Measurements from ENCODE around the gene PDZRN3. TPM values are rescaled to one million over a fixed set of nuclear protein-coding genes. Genes with fewer than 3 reads are reported as not detected.

PDZRN3 gene
- polyA plus RNA-seq, 1 of the 3 experiments (the other 2 are of a cell fraction), result 10.3 TPM

DNA sequence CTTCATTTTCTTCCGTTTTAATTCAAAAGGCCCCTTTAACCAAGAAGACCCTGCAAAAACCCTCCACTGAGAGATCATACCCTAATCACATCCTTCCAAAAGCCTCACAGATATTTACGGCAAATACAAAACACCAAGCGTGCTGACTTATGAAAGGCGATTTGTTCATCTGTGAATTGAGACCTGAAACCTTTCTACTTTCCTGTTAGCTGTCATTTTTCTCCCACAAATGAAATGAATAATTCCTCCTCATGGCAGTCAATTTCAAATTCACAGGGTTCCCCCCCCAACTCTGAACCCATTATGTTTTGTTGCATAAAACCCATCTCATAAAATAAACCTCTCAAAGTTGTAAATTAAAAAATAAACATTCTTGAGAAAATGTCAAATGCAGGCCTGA is 149.6 kb downstream of the PDZRN3 start:
- H3K9me3 ChIP-seq, result no peaks in the 10 kb centered on the region
- peak overlapping the region in 1 of 2 experiments; percentile 99; a peak in 1 of 4 replicates for H3K27ac ChIP-seq (ENCODE audit: low read depth in 2 of 2, low read length in 1 of 2)
- no peaks in the 10 kb centered on the region for H3F3A ChIP-seq (replicated peaks; ENCODE audit: insufficient read depth)
- ChIA-PET POLR2A (no interaction called here), CTCF (interaction anchor here (1.9 kb wide), 1 partner anchor 11 kb away, joined by 4 read pairs; no protein-coding TSS in a partner anchor)
- 89% methylated on average over 4 of the region's 4 CpGs for WGBS (ENCODE audit: low lambda C conversion rate)
- H3K4me1 ChIP-seq (ENCODE audit: control insufficient read depth in 1 of 2, insufficient read depth in 2 of 2, low read depth in 1 of 2, low read length in 1 of 2), result peaks cover 0 to 52% of the 10 kb centered on the region in 2 experiments; a peak in 2 of 4 replicates
- H3K27me3 ChIP-seq (ENCODE audit: insufficient read depth), result no peaks in the 10 kb centered on the region
- no peak overlapping the region for H2AFZ ChIP-seq (ENCODE audit: low read depth)
- peaks cover 50% of the 10 kb centered on the region; the same call in 1 of the 2 replicates for H4K20me1 ChIP-seq (ENCODE audit: insufficient read depth)
- no peak overlapping the region for H3K9ac ChIP-seq
- H3K4me3 ChIP-seq (ENCODE audit: low read depth in 2 of 2, low read length in 1 of 2), result no peak overlapping the region
- no peak for DNase-seq
- TF ChIP-seq SIN3A (IDR thresholded peaks at IDR 0.05; ENCODE audit: borderline replicate concordance, low read depth, low read length), result no peak
- TF ChIP-seq, protein P1, sequence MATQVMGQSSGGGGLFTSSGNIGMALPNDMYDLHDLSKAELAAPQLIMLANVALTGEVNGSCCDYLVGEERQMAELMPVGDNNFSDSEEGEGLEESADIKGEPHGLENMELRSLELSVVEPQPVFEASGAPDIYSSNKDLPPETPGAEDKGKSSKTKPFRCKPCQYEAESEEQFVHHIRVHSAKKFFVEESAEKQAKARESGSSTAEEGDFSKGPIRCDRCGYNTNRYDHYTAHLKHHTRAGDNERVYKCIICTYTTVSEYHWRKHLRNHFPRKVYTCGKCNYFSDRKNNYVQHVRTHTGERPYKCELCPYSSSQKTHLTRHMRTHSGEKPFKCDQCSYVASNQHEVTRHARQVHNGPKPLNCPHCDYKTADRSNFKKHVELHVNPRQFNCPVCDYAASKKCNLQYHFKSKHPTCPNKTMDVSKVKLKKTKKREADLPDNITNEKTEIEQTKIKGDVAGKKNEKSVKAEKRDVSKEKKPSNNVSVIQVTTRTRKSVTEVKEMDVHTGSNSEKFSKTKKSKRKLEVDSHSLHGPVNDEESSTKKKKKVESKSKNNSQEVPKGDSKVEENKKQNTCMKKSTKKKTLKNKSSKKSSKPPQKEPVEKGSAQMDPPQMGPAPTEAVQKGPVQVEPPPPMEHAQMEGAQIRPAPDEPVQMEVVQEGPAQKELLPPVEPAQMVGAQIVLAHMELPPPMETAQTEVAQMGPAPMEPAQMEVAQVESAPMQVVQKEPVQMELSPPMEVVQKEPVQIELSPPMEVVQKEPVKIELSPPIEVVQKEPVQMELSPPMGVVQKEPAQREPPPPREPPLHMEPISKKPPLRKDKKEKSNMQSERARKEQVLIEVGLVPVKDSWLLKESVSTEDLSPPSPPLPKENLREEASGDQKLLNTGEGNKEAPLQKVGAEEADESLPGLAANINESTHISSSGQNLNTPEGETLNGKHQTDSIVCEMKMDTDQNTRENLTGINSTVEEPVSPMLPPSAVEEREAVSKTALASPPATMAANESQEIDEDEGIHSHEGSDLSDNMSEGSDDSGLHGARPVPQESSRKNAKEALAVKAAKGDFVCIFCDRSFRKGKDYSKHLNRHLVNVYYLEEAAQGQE (IDR thresholded peaks at IDR 0.05; ENCODE audit: low read depth, low read length), result no peak
- TF ChIP-seq FOSL2 (IDR thresholded peaks at IDR 0.05; ENCODE audit: borderline replicate concordance, low read depth), result no peak
- TF ChIP-seq RXRA (IDR thresholded peaks at IDR 0.05; ENCODE audit: borderline replicate concordance, low read depth), result no peak
- no peak for TF ChIP-seq FOXM1 (IDR thresholded peaks at IDR 0.05; ENCODE audit: low read depth)
- TF ChIP-seq GATA2 (CRISPR knock-in tag; IDR thresholded peaks at IDR 0.05), result no peak
- TF ChIP-seq, protein P2, sequence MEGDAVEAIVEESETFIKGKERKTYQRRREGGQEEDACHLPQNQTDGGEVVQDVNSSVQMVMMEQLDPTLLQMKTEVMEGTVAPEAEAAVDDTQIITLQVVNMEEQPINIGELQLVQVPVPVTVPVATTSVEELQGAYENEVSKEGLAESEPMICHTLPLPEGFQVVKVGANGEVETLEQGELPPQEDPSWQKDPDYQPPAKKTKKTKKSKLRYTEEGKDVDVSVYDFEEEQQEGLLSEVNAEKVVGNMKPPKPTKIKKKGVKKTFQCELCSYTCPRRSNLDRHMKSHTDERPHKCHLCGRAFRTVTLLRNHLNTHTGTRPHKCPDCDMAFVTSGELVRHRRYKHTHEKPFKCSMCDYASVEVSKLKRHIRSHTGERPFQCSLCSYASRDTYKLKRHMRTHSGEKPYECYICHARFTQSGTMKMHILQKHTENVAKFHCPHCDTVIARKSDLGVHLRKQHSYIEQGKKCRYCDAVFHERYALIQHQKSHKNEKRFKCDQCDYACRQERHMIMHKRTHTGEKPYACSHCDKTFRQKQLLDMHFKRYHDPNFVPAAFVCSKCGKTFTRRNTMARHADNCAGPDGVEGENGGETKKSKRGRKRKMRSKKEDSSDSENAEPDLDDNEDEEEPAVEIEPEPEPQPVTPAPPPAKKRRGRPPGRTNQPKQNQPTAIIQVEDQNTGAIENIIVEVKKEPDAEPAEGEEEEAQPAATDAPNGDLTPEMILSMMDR (IDR thresholded peaks at IDR 0.05), result no peak
- TF ChIP-seq, protein P3, sequence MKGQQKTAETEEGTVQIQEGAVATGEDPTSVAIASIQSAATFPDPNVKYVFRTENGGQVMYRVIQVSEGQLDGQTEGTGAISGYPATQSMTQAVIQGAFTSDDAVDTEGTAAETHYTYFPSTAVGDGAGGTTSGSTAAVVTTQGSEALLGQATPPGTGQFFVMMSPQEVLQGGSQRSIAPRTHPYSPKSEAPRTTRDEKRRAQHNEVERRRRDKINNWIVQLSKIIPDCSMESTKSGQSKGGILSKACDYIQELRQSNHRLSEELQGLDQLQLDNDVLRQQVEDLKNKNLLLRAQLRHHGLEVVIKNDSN (IDR thresholded peaks at IDR 0.05; ENCODE audit: borderline replicate concordance, low read depth), result no peak
- TF ChIP-seq, protein P4, sequence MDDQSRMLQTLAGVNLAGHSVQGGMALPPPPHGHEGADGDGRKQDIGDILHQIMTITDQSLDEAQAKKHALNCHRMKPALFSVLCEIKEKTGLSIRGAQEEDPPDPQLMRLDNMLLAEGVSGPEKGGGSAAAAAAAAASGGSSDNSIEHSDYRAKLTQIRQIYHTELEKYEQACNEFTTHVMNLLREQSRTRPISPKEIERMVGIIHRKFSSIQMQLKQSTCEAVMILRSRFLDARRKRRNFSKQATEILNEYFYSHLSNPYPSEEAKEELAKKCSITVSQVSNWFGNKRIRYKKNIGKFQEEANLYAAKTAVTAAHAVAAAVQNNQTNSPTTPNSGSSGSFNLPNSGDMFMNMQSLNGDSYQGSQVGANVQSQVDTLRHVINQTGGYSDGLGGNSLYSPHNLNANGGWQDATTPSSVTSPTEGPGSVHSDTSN (IDR thresholded peaks at IDR 0.05), result no peak
- TF ChIP-seq FOXJ3 (CRISPR knock-in tag; IDR thresholded peaks at IDR 0.05), result no peak
- no peak for TF ChIP-seq NRF1 (IDR thresholded peaks at IDR 0.05; ENCODE audit: low read depth, low read length)
- no peak overlapping the region for H3K4me2 ChIP-seq
- peaks cover 30% of the 10 kb centered on the region for H3K79me2 ChIP-seq (ENCODE audit: insufficient read depth)
- peaks cover 0 to 2% of the 10 kb centered on the region in 2 experiments for H3K36me3 ChIP-seq (replicated peaks in 1 of 2; ENCODE audit: control insufficient read depth in 1 of 2, insufficient read depth in 2 of 2, low read length in 1 of 2)
- H3K9me2 ChIP-seq, result no peaks in the 10 kb centered on the region

All from SK-N-SH (cell line).